GM13977 (cell line): Measurements from ENCODE around the gene NIPA2.

ENCODE experiments used
- DNase-seq: peaks from one replicate; pipeline ENCODE4 v3.0.0; 2012; ENCODE audit warnings: low spot score
- CTCF ChIP-seq: IDR thresholded peaks from 2 replicates; pipeline ENCODE4 v1.5.1; 2012; ENCODE audit warnings: mild to moderate bottlenecking, control low read depth; ENCODE audit not compliant: insufficient read depth; ENCODE audit errors: extremely low read depth, missing control alignments
- in situ Hi-C: fragments of 300-500 bp; cut with MboI; formaldehyde crosslinking; loops from one replicate; pipeline ENCODE4 v1.12.0; 2022; ENCODE audit warnings: low sequenced_read_pairs, low pct_unique_long_range_greater_than_20kb, mixed read lengths, inconsistent platforms; ENCODE audit not compliant: unreplicated experiment

NIPA2 gene

GRCh38 chr15:22888120-22888859 lies 49.8 kb downstream of the NIPA2 start:
- no peak for DNase-seq
- in situ Hi-C loops = loop anchor here (25.0 kb wide), 1 partner anchor 99 kb away; the partner anchor contains the start of gene CYFIP1
- TF ChIP-seq CTCF = no peak

GRCh38 chr15:22889146-22889818 lies 50.8 kb downstream of the NIPA2 start:
- in situ Hi-C loops = loop anchor here (25.0 kb wide), 1 partner anchor 98 kb away; the partner anchor contains the start of gene CYFIP1
- DNase-seq = no peak
- TF ChIP-seq CTCF = no peak

- TF ChIP-seq CTCF = no peak
These were observed 51.8 kb downstream of the NIPA2 start for GRCh38 chr15:22890296-22890695.

GRCh38 chr15:22891426-22892210 lies 53.2 kb downstream of the NIPA2 start:
- no peak for DNase-seq
- TF ChIP-seq CTCF = no peak
- in situ Hi-C loops = loop anchor here (25.0 kb wide), 1 partner anchor 96 kb away; the partner anchor contains the start of gene CYFIP1

More at GRCh38 chr15:22890296-22890695, 51.8 kb downstream of the NIPA2 start:
- no peak for DNase-seq
- in situ Hi-C loops = loop anchor here (25.0 kb wide), 1 partner anchor 97 kb away; the partner anchor contains the start of gene CYFIP1

- in situ Hi-C loops = loop anchor here (25.0 kb wide), 1 partner anchor 95 kb away; the partner anchor contains the start of gene CYFIP1
- TF ChIP-seq CTCF = no peak
- DNase-seq = no peak
These were observed 53.9 kb downstream of the NIPA2 start for GRCh38 chr15:22892333-22892732.

- no peak for TF ChIP-seq CTCF
- in situ Hi-C loops = loop anchor here (25.0 kb wide), 1 partner anchor 94 kb away; the partner anchor contains the start of gene CYFIP1
- no peak for DNase-seq
These were observed 54.6 kb downstream of the NIPA2 start for GRCh38 chr15:22893081-22893480.
